IPS-NIHi11 (cell line): ENCODE results near the gene SPATA7.

Experiments
- DNase-seq: peaks from one replicate; pipeline ENCODE4 v3.0.0; 2012; ENCODE audit warnings: mixed read lengths, low spot score

The SPATA7 gene

GRCh38 chr14:88481794-88482193, 96.3 kb downstream of the SPATA7 start:
- DNase-seq, result no peak

GRCh38 chr14:88482524-88482923, 97.1 kb downstream of the SPATA7 start:
- peak; percentile 46 for DNase-seq
